Testis (tissue), 2 donors: Measurements from ENCODE around the gene TACSTD2.

Experiments used
- POLR2A ChIP-seq: fragments of 450-650 bp; IDR thresholded peaks from one replicate; pipeline ENCODE4 v1.6.1; 2017; ENCODE audit warnings: antibody characterized with exemption, mild to moderate bottlenecking, moderate library complexity
- TF ChIP-seq, protein P1 (sequence below), 3 experiments: fragments of 450-650 bp in 2 of 3; fragments of 200-600 bp in 1 of 3; sonication (generic) in 1 of 3; IDR thresholded peaks; one replicate each; pipeline ENCODE4 v1.5.1; 2016 to 2019; ENCODE audit warnings: antibody characterized with exemption in 3 of 3, mild to moderate bottlenecking in 2 of 3, moderate library complexity in 1 of 3

DNA sequence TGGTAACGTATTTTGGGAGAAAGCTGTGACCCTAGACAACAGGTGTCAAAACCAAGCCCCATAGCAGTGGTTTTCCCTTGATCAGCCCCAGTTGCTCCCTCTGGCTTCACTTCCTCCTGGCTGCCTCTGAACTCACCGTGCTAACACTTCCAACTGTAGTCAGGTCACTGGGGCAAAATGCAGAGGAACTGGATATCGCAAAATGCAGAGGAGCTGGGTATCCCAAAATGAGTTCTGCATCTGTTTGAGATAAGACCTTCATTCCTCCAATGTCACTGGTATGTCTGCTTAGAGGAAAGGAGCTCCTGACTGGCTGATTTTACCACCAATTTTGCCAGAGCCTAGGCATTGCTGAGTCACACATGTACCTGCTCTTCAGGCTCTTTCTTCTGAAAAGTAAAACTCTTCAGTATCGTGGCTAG, 19.6 kb upstream of the TACSTD2 start:
- TF ChIP-seq, protein P1, sequence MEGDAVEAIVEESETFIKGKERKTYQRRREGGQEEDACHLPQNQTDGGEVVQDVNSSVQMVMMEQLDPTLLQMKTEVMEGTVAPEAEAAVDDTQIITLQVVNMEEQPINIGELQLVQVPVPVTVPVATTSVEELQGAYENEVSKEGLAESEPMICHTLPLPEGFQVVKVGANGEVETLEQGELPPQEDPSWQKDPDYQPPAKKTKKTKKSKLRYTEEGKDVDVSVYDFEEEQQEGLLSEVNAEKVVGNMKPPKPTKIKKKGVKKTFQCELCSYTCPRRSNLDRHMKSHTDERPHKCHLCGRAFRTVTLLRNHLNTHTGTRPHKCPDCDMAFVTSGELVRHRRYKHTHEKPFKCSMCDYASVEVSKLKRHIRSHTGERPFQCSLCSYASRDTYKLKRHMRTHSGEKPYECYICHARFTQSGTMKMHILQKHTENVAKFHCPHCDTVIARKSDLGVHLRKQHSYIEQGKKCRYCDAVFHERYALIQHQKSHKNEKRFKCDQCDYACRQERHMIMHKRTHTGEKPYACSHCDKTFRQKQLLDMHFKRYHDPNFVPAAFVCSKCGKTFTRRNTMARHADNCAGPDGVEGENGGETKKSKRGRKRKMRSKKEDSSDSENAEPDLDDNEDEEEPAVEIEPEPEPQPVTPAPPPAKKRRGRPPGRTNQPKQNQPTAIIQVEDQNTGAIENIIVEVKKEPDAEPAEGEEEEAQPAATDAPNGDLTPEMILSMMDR (IDR thresholded peaks at IDR 0.05): no peak
- no peak for TF ChIP-seq POLR2A
